ENCODE results near the gene ACADSB. TPM values are rescaled to one million over a fixed set of nuclear protein-coding genes. Genes with fewer than 3 reads are reported as not detected.

The ACADSB gene
- polyA plus RNA-seq, 1 of the 3 experiments (the other 2 are of a cell fraction) = 5.9 TPM

- ChIA-PET CTCF (no interaction called here), POLR2A (no interaction called here)
- H3K4me3 ChIP-seq (ENCODE audit: low read depth in 2 of 2, low read length in 1 of 2) = no peak overlapping the region
- H3F3A ChIP-seq (replicated peaks; ENCODE audit: insufficient read depth) = no peaks in the 10 kb centered on the region
- no peak overlapping the region for H3K4me2 ChIP-seq
- DNase-seq = no peak
- no peak overlapping the region for H2AFZ ChIP-seq (ENCODE audit: low read depth)
- 33% methylated on average over 7 of the region's 7 CpGs for WGBS (ENCODE audit: low lambda C conversion rate)
- no peaks in the 10 kb centered on the region for H3K9me3 ChIP-seq
- no peak for TF ChIP-seq RFX5 (IDR thresholded peaks at IDR 0.05; ENCODE audit: low read length)
- H3K9me2 ChIP-seq = no peaks in the 10 kb centered on the region
- H3K79me2 ChIP-seq (ENCODE audit: insufficient read depth) = no peaks in the 10 kb centered on the region
- no peaks in the 10 kb centered on the region for H3K27me3 ChIP-seq (ENCODE audit: insufficient read depth)
- no peak overlapping the region for H3K9ac ChIP-seq
- H3K36me3 ChIP-seq (replicated peaks in 1 of 2; ENCODE audit: control insufficient read depth in 1 of 2, insufficient read depth in 2 of 2, low read length in 1 of 2) = no peaks in the 10 kb centered on the region
- no peaks in the 10 kb centered on the region for H4K20me1 ChIP-seq (ENCODE audit: insufficient read depth)
- no peak overlapping the region for H3K27ac ChIP-seq (ENCODE audit: low read depth in 2 of 2, low read length in 1 of 2)
- H3K4me1 ChIP-seq (ENCODE audit: control insufficient read depth in 1 of 2, insufficient read depth in 2 of 2, low read depth in 1 of 2, low read length in 1 of 2) = no peaks in the 10 kb centered on the region; a peak in 1 of 4 replicates
These were observed 77.5 kb downstream of the ACADSB start for GRCh38 chr10:123086281-123086680.

- Histone ChIP-seq H3K9ac (no peak overlapping the region), H3K36me3 (replicated peaks in 1 of 2; ENCODE audit: control insufficient read depth in 1 of 2, insufficient read depth in 2 of 2, low read length in 1 of 2) (no peaks in the 10 kb centered on the region), H3K27ac (ENCODE audit: low read depth in 2 of 2, low read length in 1 of 2) (no peak overlapping the region), H3F3A (replicated peaks; ENCODE audit: insufficient read depth) (no peaks in the 10 kb centered on the region), H3K9me3 (no peaks in the 10 kb centered on the region), H2AFZ (ENCODE audit: low read depth) (no peak overlapping the region), H3K4me3 (ENCODE audit: low read depth in 2 of 2, low read length in 1 of 2) (no peak overlapping the region), H3K4me2 (no peak overlapping the region), H4K20me1 (ENCODE audit: insufficient read depth) (no peaks in the 10 kb centered on the region), H3K4me1 (ENCODE audit: control insufficient read depth in 1 of 2, insufficient read depth in 2 of 2, low read depth in 1 of 2, low read length in 1 of 2) (no peaks in the 10 kb centered on the region), H3K79me2 (ENCODE audit: insufficient read depth) (no peaks in the 10 kb centered on the region), H3K27me3 (ENCODE audit: insufficient read depth) (no peaks in the 10 kb centered on the region), H3K9me2 (no peaks in the 10 kb centered on the region)
- WGBS (ENCODE audit: low lambda C conversion rate) = 45% methylated on average over 4 of the region's 4 CpGs
- TF ChIP-seq POLR2AphosphoS5 (IDR thresholded peaks at IDR 0.05; ENCODE audit: low read depth, low read length) = no peak
- no peak for TF ChIP-seq IRF3 (IDR thresholded peaks at IDR 0.05; ENCODE audit: low read depth, low read length)
- TF ChIP-seq FOSL2 (IDR thresholded peaks at IDR 0.05; ENCODE audit: borderline replicate concordance, low read depth) = no peak
- no peak for TF ChIP-seq FOXJ3 (CRISPR knock-in tag; IDR thresholded peaks at IDR 0.05)
- no peak for TF ChIP-seq ELF1 (IDR thresholded peaks at IDR 0.05)
- TF ChIP-seq TCF12 (IDR thresholded peaks at IDR 0.05) = no peak
- no peak for TF ChIP-seq USF1 (IDR thresholded peaks at IDR 0.05; ENCODE audit: borderline replicate concordance, low read depth)
- no peak for TF ChIP-seq TAF1 (IDR thresholded peaks at IDR 0.05; ENCODE audit: borderline replicate concordance, low read depth, low read length)
- TF ChIP-seq CHD2 (IDR thresholded peaks at IDR 0.05; ENCODE audit: low read length, partially characterized antibody) = no peak
- TF ChIP-seq RCOR1 (IDR thresholded peaks at IDR 0.05; ENCODE audit: low read length) = no peak
- TF ChIP-seq GABPA (IDR thresholded peaks at IDR 0.05; ENCODE audit: low read depth) = no peak
- no peak for TF ChIP-seq MEF2A (IDR thresholded peaks at IDR 0.05; ENCODE audit: borderline replicate concordance, low read depth)
- TF ChIP-seq TEAD4 (IDR thresholded peaks at IDR 0.05; ENCODE audit: borderline replicate concordance, insufficient read depth) = no peak
- no peak for TF ChIP-seq EZH2phosphoT487 (IDR thresholded peaks at IDR 0.05; ENCODE audit: borderline replicate concordance, low read depth)
- no peak for TF ChIP-seq REST (IDR thresholded peaks at IDR 0.05; ENCODE audit: low read depth, low read length)
- DNase-seq = no peak
- ChIA-PET POLR2A (no interaction called here), CTCF (no interaction called here)
These were observed 78.5 kb downstream of the ACADSB start for GRCh38 chr10:123087348-123087747.

All from SK-N-SH (cell line).